ENCODE measurements around the gene MARCKSL1.

Gene MARCKSL1

DNA sequence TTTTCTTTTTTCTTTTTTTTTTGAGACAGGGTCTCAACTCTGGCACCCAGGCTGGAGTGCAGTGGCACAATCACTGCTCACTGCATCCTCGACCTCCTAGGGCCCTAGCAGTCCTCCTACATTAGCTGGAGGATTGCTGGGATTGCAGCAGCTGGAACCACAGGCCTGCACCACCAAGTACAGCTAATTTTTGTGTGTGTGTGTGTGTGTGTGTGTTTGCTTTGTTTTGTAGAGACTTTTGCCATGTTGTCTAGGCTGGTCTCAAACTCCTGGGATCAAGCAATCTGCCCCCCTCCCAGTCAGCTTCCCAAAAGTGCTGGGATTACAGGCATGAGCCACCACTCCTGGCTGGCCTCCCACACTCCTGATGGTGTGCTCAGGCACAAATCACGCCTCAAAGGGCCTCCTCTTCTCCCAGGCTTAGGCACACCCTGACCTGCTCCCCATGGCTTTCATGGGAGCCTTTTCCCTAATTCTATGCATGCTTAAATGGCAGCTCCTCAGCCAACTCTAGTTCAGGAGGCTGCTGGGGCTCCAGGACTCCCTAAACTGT is 16.9 kb upstream of the MARCKSL1 start:
- no peak for DNase-seq (ENCODE audit: low read depth)
- peak overlapping the region; percentile 83 for H3K4me3 ChIP-seq (ENCODE audit: low read depth, low read length)
- TF ChIP-seq, protein P1, sequence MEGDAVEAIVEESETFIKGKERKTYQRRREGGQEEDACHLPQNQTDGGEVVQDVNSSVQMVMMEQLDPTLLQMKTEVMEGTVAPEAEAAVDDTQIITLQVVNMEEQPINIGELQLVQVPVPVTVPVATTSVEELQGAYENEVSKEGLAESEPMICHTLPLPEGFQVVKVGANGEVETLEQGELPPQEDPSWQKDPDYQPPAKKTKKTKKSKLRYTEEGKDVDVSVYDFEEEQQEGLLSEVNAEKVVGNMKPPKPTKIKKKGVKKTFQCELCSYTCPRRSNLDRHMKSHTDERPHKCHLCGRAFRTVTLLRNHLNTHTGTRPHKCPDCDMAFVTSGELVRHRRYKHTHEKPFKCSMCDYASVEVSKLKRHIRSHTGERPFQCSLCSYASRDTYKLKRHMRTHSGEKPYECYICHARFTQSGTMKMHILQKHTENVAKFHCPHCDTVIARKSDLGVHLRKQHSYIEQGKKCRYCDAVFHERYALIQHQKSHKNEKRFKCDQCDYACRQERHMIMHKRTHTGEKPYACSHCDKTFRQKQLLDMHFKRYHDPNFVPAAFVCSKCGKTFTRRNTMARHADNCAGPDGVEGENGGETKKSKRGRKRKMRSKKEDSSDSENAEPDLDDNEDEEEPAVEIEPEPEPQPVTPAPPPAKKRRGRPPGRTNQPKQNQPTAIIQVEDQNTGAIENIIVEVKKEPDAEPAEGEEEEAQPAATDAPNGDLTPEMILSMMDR (IDR thresholded peaks at IDR 0.05; ENCODE audit: control insufficient read depth, extremely low read depth, insufficient read depth) = no peak

DNA sequence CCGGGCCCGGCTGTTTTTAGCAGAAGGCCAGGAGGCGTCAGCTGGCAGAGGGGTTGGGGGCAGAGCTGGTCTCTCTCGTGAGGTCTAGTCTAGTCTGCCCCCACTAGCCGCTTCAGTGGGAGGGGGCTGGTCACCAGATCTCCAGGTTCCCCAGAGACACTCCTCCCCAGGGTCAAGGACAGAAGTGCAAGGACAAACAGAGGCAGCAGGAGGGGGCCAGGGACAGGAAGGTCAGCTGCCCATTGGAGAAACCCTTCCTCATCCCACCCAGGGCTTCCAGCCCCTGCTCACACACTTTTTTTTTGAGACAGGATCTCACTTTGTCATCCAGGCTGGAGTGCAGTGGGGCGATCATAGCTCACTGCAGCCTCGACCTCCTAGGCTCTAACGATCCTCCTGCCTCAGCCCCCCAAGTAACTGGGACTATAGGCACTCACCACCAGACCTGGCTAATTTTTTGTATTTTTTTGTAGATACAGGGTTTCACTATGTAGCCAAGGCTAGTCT is 16.3 kb upstream of the MARCKSL1 start:
- peak overlapping the region; percentile 83 for H3K4me3 ChIP-seq (ENCODE audit: low read depth, low read length)
- no peak for DNase-seq (ENCODE audit: low read depth)
- TF ChIP-seq, protein P1 (IDR thresholded peaks at IDR 0.05; ENCODE audit: control insufficient read depth, extremely low read depth, insufficient read depth) = no peak

DNA sequence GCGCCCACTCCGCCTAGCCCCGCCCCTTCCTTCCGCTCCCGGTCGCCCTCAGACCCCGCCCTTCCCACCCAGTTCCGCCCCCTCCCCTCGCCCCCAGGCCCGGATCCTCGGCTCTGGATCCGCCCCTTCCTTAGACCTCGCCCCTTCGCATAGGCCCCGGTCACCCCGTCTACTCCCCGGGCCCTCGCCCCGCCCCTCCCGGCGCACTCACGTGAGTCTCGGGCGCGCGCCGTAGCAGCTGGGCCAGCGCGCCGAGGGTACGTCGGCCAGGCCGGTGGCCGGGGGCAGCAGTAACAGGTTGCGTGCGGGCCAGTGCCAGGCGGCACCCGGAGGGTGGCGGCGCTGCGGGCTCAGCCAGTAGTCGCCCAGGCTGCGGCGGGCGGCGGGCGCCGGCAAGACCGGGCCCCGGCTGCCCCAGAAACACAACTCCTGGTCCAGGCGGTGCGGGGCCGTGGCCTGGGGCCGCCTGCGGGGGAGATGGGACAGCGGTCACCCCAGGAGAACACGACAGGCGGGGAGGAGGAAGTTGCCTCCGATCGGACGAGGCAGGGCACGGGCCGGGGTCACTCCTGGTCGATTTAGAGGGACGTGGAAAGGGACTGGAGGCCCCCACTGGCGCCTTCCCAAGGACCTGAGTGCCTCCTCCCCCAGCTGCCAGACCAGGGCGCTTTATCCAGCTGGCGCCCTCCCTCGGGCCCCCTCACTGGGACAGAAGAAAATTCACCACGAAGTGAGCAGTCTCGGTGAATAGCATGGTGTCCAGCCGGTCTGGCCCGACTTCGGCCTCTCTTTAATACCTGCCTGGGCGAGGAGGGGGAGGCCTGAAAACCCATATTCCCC is 15.6 kb upstream of the MARCKSL1 start:
- peak overlapping the region; percentile 83 for H3K4me3 ChIP-seq (ENCODE audit: low read depth, low read length)
- TF ChIP-seq, protein P1 (IDR thresholded peaks at IDR 0.05; ENCODE audit: control insufficient read depth, extremely low read depth, insufficient read depth) = 0 out of 2 replicates have a peak, but pooled peaks have one; percentile 11
- DNase-seq (ENCODE audit: low read depth) = peak; percentile 82

- H3K4me3 ChIP-seq (ENCODE audit: low read depth, low read length) = peak overlapping the region; percentile 83
- TF ChIP-seq, protein P1 (IDR thresholded peaks at IDR 0.05; ENCODE audit: control insufficient read depth, extremely low read depth, insufficient read depth) = peak; percentile 43
- DNase-seq (ENCODE audit: low read depth) = peak; percentile 21
These were observed 14.9 kb upstream of the MARCKSL1 start for GRCh38 chr1:32350785-32351398.

GRCh38 chr1:32349211-32349708 is 13.2 kb upstream of the MARCKSL1 start:
- TF ChIP-seq, protein P1 (IDR thresholded peaks at IDR 0.05; ENCODE audit: control insufficient read depth, extremely low read depth, insufficient read depth) = no peak
- DNase-seq (ENCODE audit: low read depth) = no peak
- H3K4me3 ChIP-seq (ENCODE audit: low read depth, low read length) = no peak overlapping the region

DNA sequence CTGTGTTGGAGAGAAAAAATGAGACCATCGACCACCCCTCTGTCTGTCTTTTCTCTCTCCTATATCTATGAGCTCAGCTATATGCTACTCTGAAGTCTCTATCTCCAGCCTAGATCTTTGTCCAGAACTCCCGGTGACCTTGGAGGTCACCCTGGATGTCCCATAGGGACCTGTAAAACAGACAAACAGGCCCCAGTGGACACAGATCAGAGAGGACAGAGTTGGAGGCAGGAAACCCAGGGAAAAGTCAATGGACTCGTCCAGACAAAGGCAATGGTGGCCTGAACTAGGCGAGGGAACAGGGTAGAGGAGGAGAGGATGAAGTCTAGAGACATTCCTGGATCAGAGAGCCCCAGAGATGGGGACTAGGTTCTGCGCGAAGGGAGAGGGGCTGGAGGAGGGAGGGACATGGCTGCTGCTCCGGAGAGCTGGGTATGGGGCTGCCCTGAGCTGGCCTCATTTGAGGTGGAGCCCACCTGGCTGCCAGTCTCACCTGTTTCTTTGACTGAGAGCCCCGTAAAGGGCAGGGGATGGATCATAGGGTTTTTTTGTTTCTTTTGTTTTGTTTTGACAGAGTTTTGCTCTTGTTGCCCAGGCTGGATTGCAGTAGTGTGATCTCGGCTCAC is 10.6 kb upstream of the MARCKSL1 start:
- TF ChIP-seq, protein P1 (IDR thresholded peaks at IDR 0.05; ENCODE audit: control insufficient read depth, extremely low read depth, insufficient read depth) = no peak
- no peak for DNase-seq (ENCODE audit: low read depth)

More for the DNA sequence above, 10.6 kb upstream of the MARCKSL1 start:
- H3K4me3 ChIP-seq (ENCODE audit: low read depth, low read length) = no peak overlapping the region
